ENCODE results near the gene OR5H15.
"Not testable (repeated sequence)": the region's sequence is repeated elsewhere in the genome, so short reads cannot be mapped to it uniquely, and the experiment has no call there.

Gene OR5H15

DNA sequence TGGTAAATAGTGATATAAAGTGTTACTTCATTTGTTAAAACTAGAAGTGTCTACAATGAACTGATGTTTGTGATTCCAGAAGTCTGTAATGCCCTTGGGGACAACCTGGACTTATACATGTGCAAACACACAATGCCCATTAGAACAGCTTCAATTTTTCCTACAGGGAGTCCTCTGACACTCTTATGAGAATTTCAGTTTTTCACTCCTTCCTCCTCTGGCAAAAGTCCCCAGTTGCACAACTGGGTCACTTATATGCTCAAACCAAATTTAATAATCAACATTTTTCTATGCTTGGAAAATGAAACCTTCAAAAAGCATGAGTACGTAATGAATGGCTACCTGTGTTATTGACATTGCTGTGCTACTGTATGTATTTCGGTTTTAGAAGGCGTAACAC is at the start of gene OR5H15:
Gene OR5H15, plus strand, starts transcription at position 301 of the 400 bp plus-strand sequence. CDS start 2,004 bp downstream, outside the sequence.
- DNase-seq (ENCODE audit: low spot score) (no peak), FAIRE-seq (no peak)

DNA sequence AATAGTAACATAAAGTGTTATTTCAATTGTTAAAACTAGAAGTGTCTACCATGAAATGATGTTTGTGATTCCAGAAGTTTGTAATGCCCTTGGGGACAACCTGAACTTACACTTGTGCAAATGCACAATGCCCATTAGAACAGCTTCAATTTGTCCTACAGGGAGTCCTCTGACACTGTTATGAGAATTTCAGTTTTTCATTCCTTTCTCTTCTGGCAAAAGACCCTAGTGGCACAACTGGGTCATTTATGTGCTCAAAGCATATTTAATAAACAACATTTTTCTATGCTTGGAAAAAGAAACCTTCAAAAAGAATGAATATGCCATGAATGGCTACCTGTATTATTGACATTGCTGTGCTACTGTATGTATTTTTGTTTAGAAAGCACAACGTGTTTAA is 36.1 kb upstream of the OR5H15 start, which contains the start of gene OR5H1:
Gene OR5H1, plus strand, starts transcription at position 301 of the 400 bp plus-strand sequence. CDS start 1,977 bp downstream, outside the sequence.
- DNase-seq (ENCODE audit: low spot score), result no peak
- FAIRE-seq, result no peak

DNA sequence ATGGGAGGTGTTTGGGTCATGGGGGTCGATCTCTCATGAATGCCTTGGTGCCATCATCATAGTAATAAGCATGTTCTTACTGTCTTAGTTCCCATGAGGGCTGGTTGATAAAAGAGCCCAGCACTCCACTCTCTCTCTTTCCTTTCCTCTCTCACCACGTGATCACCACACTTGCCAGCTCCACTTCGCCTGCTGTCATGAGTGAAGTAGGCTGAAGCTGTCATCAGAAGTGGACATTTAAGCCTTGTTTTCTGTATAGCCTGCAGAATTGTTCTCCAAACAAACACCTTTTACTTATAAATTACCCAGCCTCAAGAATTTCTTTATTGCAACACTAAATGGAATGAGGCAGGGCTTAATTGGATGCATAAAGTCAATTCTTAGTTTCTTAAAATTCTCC is 29.9 kb upstream of the OR5H15 start:
- FAIRE-seq, result no peak

DNA sequence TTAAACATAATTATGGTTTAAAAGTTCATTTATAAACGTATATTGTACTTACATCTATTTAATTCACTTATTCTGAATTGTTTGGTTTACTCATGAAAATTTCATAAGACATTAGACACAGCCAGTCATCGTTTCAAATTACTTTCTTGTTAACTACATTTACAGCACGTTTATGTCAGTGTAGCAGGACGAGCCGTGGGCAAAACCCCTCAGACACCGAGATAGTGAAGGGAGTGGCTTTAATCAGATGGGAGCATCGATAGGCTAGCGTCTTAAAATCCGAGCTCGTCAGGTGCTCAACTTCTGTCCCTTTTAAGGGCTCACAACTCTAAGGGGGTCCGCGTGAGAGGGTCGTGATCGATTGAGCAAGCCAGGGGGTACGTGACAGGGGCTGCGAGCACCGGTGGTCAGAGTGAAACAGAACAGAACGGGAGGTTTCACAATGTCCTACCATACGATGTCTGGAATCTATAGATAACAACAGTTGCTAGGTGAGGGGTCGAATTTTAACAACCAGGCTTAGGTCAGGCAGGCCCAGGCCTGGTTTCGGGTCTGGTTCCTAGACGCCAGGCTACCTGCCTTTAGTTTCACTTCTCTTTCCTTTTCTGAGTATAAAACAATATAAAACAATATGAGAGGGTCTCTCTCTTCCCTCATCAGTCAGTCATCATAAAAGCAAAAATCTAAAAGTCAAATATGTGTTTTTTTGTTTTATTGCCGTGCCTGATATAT is 28.5 kb upstream of the OR5H15 start:
- not testable (repeated sequence) for DNase-seq (ENCODE audit: low spot score); FAIRE-seq

More for the DNA sequence above, 29.9 kb upstream of the OR5H15 start:
- no peak for DNase-seq (ENCODE audit: low spot score)

DNA sequence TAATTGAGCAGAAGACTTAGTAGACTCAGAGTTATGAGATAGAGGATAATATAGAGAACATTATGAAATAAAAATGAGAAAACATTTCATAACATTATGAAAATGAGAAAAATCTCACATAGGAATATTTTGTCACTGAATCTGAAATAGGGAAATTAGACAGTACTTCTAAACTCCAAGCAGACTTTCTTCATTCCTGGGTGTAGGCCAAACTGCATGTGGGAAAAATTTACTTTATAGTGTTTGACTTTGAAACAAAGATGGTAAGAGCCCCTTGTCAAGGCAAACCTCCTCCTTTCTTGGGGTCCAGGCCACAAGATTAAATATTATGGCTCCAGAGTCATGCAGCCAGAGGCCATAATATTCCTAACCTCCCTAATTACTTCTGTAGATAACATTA is 26.0 kb upstream of the OR5H15 start:
- no peak for DNase-seq (ENCODE audit: low spot score)
- FAIRE-seq, result no peak

DNA sequence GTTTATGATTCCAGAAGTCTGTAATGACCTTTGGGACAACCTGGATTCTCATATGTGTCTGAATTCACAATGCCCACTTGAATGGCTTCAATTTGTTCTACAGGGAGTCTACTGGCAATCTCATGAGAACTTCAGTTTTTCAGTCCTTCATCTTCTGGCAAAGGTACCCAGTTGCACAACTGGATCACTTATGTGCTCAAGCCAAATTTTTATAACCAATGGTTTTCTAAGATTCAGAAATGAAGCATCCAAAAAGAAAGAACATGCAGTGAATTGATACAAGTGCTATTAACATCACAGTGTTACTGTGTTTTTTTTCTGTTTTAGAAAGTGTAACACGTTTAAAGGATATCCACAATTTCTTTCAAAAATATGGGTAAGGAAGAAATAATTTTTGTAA is 19.3 kb upstream of the OR5H15 start, which contains the start of gene OR5H14:
Gene OR5H14, plus strand, starts transcription at position 301 of the 400 bp plus-strand sequence. CDS start 1,907 bp downstream, outside the sequence.
- no peak for FAIRE-seq

DNA sequence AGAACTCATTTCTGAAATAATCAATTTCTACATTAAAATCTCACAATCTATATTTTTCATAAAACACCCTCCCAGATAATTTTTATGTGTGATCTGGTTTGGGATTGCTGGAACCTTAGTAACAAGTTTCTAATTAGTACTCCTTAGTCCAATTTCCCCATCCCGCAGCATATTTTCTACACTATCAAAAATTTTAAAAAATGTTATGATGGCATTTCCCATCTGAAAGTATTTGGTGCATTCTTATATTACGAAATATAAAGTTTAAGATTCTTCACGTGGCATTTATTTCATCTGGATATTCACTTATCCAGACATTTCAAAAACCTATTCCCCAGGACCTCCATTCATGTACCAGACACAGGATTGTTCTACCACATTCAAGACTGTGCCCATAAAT is 17.7 kb upstream of the OR5H15 start:
- DNase-seq (ENCODE audit: low spot score) (no peak), FAIRE-seq (no peak)

More for the DNA sequence above, 19.3 kb upstream of the OR5H15 start, which contains the start of gene OR5H14:
- DNase-seq (ENCODE audit: low spot score), result no peak

DNA sequence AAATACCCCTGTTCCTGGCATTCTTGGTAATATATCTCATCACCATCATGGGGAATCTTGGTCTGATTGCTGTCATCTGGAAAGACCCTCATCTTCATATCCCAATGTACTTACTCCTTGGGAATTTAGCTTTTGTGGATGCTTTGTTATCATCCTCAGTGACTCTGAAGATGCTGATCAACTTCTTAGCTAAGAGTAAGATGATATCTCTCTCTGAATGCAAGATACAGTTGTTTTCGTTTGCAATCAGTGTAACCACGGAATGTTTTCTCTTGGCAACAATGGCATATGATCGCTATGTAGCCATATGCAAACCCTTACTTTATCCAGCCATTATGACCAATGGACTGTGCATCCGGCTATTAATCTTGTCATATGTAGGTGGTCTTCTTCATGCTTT is 17.0 kb upstream of the OR5H15 start:
- DNase-seq (ENCODE audit: low spot score), result not testable (repeated sequence)

DNA sequence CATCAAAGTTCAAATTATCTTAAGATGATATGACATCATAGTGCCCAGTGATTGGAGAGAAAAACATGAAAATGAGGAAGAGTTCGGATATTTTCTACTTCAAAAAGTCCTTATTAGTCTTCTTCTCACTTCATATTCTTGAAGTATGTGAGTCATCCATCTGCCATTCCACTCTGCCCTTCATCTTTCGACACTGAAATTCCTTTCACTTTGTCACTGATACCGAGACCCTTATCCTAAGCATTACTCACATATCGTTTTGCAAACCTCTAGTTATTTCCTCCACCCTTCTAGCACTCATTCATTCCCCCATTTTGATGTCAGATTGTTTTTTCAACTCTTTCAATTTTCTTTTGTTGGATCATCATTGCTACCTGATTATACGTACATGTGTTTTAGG is 15.3 kb upstream of the OR5H15 start:
- no peak for FAIRE-seq
- DNase-seq (ENCODE audit: low spot score), result peak; percentile 35

More for the DNA sequence above, 17.0 kb upstream of the OR5H15 start:
- FAIRE-seq, result not testable (repeated sequence)

DNA sequence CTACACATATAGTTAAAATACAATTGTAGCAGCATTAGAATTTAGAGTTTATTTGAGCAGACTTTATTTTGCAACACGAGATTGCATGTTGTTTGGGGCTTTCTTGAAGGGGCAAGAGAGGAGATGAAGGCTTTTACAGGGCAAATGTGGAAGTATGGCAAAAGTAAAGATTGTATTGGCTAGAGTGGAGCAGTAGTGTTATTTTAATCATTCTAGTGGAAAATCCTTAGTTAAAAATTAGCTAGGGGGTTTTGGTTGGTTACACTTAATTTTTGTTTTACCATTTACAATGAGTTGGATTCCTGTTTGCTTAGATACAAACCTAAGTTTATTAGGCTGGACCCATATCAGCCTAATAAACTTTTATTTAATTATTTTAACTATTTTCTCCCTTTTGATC is 4.6 kb downstream of the OR5H15 start:
- DNase-seq (ENCODE audit: low spot score), result no peak
- no peak for FAIRE-seq

DNA sequence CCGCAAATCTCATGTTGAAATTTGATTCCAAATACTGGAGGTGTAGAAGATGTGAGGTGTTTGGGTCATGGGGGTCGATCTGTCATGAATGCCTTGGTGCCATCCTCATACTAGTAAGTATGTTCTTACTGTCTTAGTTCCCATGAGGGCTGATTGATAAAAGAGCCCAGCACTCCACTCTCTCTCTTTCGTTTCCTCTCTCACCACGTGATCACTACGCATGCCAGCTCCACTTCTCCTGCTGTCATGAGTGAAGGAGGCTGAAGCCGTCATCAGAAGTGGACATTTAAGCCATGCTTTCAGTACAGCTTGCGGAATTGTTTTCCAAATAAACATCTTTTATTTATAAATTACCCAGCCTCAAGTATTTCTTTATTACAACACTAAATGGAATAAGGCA is 6.1 kb downstream of the OR5H15 start:
- DNase-seq (ENCODE audit: low spot score) (no peak), FAIRE-seq (peak; percentile 13)

DNA sequence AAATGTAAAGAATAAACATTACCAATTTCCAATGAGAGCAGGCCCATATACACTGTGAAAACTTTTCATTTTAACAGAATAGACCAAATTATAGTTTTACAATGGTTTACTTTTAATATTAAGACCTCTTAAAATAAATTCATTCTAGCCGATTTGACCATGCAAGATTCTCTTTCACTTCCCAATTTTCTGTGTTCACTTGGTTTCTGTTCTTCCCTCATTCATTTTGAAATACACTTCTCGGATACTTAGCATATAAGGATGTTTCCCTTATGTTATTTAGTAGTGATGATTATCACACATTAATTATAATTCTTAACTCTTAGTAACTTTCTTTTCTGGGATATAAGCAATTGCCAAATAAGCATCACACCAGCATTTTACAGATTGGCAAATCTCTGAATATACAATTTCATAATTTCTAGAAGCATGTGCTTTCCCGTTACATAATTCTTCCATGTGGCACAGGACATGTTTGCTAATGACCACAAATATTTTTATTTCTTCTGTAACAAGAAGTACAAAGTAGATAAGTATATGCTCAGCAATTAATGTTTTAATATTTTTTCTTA is 13.9 kb downstream of the OR5H15 start:
- FAIRE-seq, result no peak
- DNase-seq (ENCODE audit: low spot score), result no peak

DNA sequence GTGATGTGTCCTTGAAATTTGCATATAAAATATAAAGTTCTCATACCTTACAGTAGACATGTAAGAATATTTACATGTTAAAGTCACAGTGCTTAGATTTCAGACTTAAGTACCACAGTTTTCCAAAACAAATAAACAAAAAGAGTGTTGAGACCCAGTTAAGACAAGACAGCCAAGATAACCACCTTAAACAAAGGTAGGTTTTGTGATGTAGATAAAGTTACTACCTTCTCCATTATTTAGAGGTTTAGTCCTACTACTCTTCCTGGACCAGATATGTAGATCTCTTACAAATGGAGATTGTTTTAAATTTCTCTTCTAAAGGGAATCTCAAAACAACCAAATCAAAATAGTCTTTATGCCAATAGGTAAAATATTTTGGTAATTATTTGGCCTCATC is 15.7 kb downstream of the OR5H15 start:
- no peak for FAIRE-seq
- DNase-seq (ENCODE audit: low spot score), result no peak

DNA sequence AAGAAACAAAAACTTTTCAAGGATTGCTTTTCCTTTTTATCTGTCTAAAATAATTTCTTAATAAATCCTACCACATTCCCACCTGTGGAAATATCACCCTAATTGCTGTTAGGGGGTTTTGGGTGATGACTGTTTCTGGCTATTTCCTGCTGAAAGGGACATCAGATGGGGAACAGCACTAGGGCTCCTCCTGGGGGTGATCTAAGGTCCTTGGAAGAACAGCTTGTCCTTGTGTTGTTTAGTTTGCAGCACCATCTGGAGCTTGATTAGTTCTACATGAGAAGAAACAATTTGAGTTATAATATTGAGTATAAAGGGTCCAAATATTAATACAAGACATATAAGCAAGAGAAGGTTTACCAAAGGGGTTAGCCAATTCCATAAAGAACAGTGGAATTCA is 18.7 kb downstream of the OR5H15 start:
- no peak for FAIRE-seq
- no peak for DNase-seq (ENCODE audit: low spot score)

DNA sequence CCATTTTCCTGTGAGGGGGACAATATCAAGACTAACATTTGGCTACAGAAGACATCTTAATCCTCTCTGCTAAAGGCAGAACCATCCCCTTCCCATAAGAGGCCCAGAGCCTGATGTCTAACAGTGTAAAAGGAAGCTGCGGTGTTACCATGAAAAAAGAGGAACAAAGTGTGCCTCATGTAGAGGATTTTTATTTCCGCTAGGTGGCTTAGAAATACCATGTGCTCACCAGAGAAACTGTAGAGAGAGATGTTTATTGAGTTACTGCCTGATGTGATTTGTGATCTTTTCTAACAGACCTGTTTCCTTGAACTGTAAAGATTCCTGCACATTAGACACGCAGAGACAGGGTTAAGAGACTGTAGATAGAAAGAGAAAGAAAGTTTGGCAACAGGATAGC is 22.0 kb downstream of the OR5H15 start:
- DNase-seq (ENCODE audit: low spot score) (peak; percentile 11), FAIRE-seq (no peak)

DNA sequence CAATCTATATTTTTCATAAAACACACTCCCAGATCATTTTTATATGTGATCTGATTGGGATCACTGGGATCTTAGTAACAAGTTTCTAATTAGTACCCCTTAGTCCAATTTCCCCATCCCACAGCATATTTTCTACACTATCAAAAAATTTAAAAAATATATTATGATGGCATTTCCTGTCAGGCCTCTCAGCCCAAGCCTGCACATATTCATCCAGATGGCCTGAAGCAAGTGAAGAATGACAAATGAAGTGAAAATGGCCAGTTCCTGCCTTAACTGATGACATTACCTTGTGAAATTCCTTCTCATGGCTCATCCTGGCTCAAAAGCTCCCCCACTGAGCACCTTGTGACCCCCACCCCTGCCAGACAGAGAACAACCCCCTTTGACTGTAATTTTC is 24.4 kb downstream of the OR5H15 start:
- not testable (repeated sequence) for FAIRE-seq; DNase-seq (ENCODE audit: low spot score)

DNA sequence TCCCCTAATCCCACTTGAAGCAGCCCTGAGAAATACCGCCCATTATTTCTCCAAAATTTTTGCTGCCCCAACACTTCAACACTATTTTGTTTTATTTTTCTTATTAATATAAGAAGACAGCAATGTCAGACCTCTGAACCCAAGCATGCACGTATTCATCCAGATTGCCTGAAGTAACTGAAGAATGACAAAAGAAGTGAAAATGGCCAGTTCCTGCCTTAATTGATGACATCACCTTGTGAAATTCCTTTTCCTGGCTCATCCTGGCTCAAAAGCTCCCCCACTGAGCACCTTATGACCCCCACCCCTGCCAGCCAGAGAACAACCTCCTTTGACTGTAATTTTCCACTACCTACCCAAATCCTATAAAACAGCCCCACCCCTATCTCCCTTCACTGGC is 29.8 kb downstream of the OR5H15 start:
- DNase-seq (ENCODE audit: low spot score); FAIRE-seq: not testable (repeated sequence)

DNA sequence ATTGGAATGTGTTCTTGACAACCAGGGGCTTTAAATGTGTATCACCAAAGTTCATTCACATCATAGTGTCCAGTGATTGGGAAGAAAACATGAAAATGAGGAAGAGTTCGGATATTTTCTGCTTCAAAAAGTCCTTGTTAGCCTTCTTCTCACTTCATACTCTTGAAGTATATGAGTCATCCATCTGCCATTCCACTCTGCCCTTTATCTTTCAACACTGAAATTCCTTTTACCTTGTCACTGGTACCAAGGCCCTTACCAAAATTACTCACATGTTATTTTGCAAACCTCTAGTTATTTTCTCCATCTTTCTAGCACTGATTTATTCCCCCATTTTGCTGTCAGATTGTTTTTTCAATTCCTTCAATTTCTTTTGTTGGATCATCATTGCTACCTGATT is 32.5 kb downstream of the OR5H15 start:
- FAIRE-seq, result no peak
- peak; percentile 10 for DNase-seq (ENCODE audit: low spot score)

DNA sequence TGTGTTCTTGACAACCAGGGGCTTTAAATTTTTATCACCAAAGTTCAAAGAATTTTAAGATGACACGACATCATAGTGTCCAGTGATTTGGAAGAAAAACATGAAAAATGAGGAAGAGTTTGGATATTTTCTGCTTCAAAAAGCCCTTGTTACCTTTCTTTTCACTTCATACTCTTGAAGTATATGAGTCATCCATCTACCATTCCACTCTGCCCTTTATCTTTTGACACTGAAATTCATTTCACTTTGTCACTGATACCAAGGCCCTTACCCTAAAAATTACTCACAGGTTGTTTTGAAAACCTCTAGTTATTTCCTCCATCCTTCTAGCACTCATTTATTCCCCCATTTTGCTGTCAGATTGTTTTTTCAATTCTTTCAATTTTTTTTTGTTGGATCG is 42.7 kb downstream of the OR5H15 start:
- DNase-seq (ENCODE audit: low spot score) (no peak), FAIRE-seq (no peak)

DNA sequence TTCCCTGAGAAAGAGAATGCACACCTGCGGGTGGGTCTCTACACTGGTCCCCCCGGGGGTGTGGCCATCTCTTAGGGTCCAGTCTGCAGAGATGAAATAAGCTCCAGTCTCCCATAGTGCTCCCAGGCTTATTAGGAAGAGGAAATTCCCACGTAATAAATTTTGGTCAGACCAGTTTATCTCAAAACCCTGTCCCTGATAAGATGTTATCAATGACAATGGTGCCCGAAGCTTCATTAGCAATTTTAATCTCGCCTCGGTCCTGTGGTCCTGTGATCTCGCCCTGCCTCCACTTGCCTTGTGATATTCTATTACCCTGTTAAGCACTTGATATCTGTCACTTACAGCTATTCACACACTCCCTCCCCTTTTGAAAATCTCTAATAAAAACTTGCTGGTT is 46.8 kb downstream of the OR5H15 start:
- DNase-seq (ENCODE audit: low spot score) (no peak), FAIRE-seq (no peak)

DNA sequence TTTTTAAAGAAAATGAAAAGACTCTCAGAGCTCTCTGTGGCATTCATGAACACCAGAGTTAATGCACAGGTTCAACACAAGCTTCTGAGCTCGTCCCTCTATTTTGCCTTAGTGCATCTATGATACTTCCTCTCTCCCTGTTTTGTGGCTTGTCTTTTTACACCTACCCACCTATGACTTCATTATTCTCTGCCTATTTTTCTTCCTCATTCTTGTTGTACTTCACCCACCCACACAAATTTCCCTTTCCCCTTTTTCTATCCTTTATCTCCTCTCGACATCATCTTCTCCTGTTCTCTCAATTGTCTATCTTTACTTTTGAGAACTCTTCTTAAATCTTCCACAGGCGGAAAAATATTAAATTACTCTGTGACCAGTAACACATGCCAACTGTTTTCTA is 48.6 kb downstream of the OR5H15 start:
- DNase-seq (ENCODE audit: low spot score) (no peak), FAIRE-seq (no peak)

Measured in urothelium cell line (cell line).